Liver (tissue), 9 donors: ENCODE measurements around the gene COL15A1. TPM values are rescaled to one million over a fixed set of nuclear protein-coding genes. Genes with fewer than 3 reads are reported as not detected.

ENCODE experiments used
- DNase-seq: peaks from one replicate; pipeline ENCODE4 v3.0.0-alpha.2; 2017; ENCODE audit warnings: low spot score
- H3K27ac ChIP-seq, 2 donors: one replicate each; pipeline ENCODE4 v1.7.0; 2013; ENCODE audit warnings: inconsistent platforms in 2 of 2, low read length in 2 of 2, control low read depth in 1 of 2, low read depth in 1 of 2, mild to moderate bottlenecking in 1 of 2
- H3K27me3 ChIP-seq, 4 donors: one replicate each; pipeline versions ENCODE4 v1.6.1 to v1.7.0; 2013; ENCODE audit warnings: low read length in 3 of 4, inconsistent platforms in 1 of 4, mild to moderate bottlenecking in 1 of 4, moderate library complexity in 1 of 4; ENCODE audit not compliant: control insufficient read depth in 4 of 4, insufficient read depth in 4 of 4
- H3K36me3 ChIP-seq, 4 donors: one replicate each; pipeline versions ENCODE4 v1.6.1 to v1.7.0; 2013; ENCODE audit warnings: low read length in 3 of 4, mild to moderate bottlenecking in 3 of 4, low read depth in 1 of 4, moderate library complexity in 1 of 4; ENCODE audit not compliant: control insufficient read depth in 4 of 4, insufficient read depth in 3 of 4
- H3K4me1 ChIP-seq, 4 donors: one replicate each; pipeline versions ENCODE4 v1.6.1 to v1.7.0; 2013; ENCODE audit warnings: low read length in 3 of 4, mild to moderate bottlenecking in 3 of 4, moderate library complexity in 1 of 4; ENCODE audit not compliant: control insufficient read depth in 4 of 4, insufficient read depth in 4 of 4
- H3K4me3 ChIP-seq, 3 donors: one replicate each; pipeline versions ENCODE4 v1.6.1 to v1.7.0; 2013; ENCODE audit warnings: low read length in 3 of 3, control low read depth in 1 of 3, low read depth in 1 of 3, mild to moderate bottlenecking in 1 of 3
- H3K9ac ChIP-seq, 2 donors: one replicate each; pipeline ENCODE4 v1.7.0; 2013; ENCODE audit warnings: low read length in 2 of 2, mild to moderate bottlenecking in 2 of 2, moderate library complexity in 2 of 2, control low read depth in 1 of 2, low read depth in 1 of 2
- H3K9me3 ChIP-seq, 4 donors: one replicate each; pipeline versions ENCODE4 v1.6.1 to v1.7.0; 2013; ENCODE audit warnings: low read length in 3 of 4; ENCODE audit not compliant: control insufficient read depth in 4 of 4
- ATF3 ChIP-seq: IDR thresholded peaks from 2 replicates; pipeline ENCODE4 v1.6.1; 2016; ENCODE audit warnings: antibody characterized with exemption
- CTCF ChIP-seq: fragments of 150-350 bp; IDR thresholded peaks from 2 replicates; pipeline ENCODE4 v1.5.1; 2017; ENCODE audit warnings: improper control_type of control experiment, low read depth, low read length; ENCODE audit not compliant: missing input control
- FOXA1 ChIP-seq: IDR thresholded peaks from 2 replicates; pipeline ENCODE4 v1.6.1; 2016; ENCODE audit warnings: antibody characterized with exemption
- GABPA ChIP-seq, 2 donors: IDR thresholded peaks in 1 of 2; conservative IDR thresholded peaks in 1 of 2; 2 replicates each; pipeline ENCODE4 v1.6.1; 2016; ENCODE audit warnings: antibody characterized with exemption in 2 of 2, mild to moderate bottlenecking in 1 of 2, moderate library complexity in 1 of 2
- HNF4A ChIP-seq, 2 donors: conservative IDR thresholded peaks; 2 replicates each; pipeline ENCODE4 v1.6.1; 2016; ENCODE audit warnings: antibody characterized with exemption in 2 of 2, mild to moderate bottlenecking in 2 of 2
- JUND ChIP-seq, 2 donors: IDR thresholded peaks; 2 replicates each; pipeline ENCODE4 v1.6.1; 2016; ENCODE audit warnings: antibody characterized with exemption in 2 of 2
- MAX ChIP-seq: IDR thresholded peaks from 2 replicates; pipeline ENCODE4 v1.6.1; 2016; ENCODE audit warnings: antibody characterized with exemption
- NR2F2 ChIP-seq: IDR thresholded peaks from 2 replicates; pipeline ENCODE4 v1.6.1; 2016; ENCODE audit warnings: antibody characterized with exemption
- RAD21 ChIP-seq, 2 donors: IDR thresholded peaks; 2 replicates each; pipeline ENCODE4 v1.6.1; 2016; ENCODE audit warnings: antibody characterized with exemption in 2 of 2, mild to moderate bottlenecking in 2 of 2
- REST ChIP-seq: IDR thresholded peaks from 2 replicates; pipeline ENCODE4 v1.6.1; 2016; ENCODE audit warnings: antibody characterized with exemption, mild to moderate bottlenecking
- SP1 ChIP-seq: IDR thresholded peaks from 2 replicates; pipeline ENCODE4 v1.6.1; 2018; ENCODE audit warnings: antibody characterized with exemption, mild to moderate bottlenecking
- TAF1 ChIP-seq: conservative IDR thresholded peaks from 2 replicates; pipeline ENCODE4 v1.6.1; 2016; ENCODE audit warnings: antibody characterized with exemption, mild to moderate bottlenecking
- YY1 ChIP-seq: IDR thresholded peaks from 2 replicates; pipeline ENCODE4 v1.6.1; 2016; ENCODE audit warnings: antibody characterized with exemption, mild to moderate bottlenecking
- ZBTB33 ChIP-seq: IDR thresholded peaks from 2 replicates; pipeline ENCODE4 v1.6.1; 2016; ENCODE audit warnings: antibody characterized with exemption
- WGBS: extraction: QIAGEN DNeasy Blood & Tissue Kit; methylation state at CpG from one replicate; pipeline ENCODE4 v1.1.7; 2013; 5-methylcytosine and 5-hydroxymethylcytosine counted together
- polyA plus RNA-seq, 2 donors: library from polyadenylated mRNA; stranded (reverse) in 1 of 2; unstranded in 1 of 2; fragments of 200-250 nt in 1 of 2; fragments of >200 nt in 1 of 2; fragmentation: Nextera tagmentation in 1 of 2; extraction: Ambion mirVana in 1 of 2; gene quantifications; one replicate each; pipeline versions ENCODE4 v1.2.1 to v1.2.3, GENCODE V29; 2013 to 2015
- total RNA-seq, 2 donors: library from RNA; depleted of rRNA; stranded (reverse); fragments of >200 nt; gene quantifications; one replicate each; pipeline ENCODE4 v1.2.3, GENCODE V29; 2014
- donor health status: healthy.
- donor health status: healthy.
- donor health status: healthy.
- donor health status: healthy.
- donor health status: healthy.

COL15A1 gene
- total and polyA plus RNA-seq, 4 donors, result 0.10 to 0.42 (median 0.24) TPM

GRCh38 chr9:99079542-99079941 is 135.8 kb downstream of the COL15A1 start:
- Histone ChIP-seq H3K4me3 (no peak overlapping the region), H3K27me3 (peaks cover 0 to 12% (median 1%) of the 10 kb centered on the region in 4 donors), H3K27ac (no peak overlapping the region), H3K36me3 (no peaks in the 10 kb centered on the region), H3K9me3 (no peaks in the 10 kb centered on the region), H3K9ac (no peak overlapping the region), H3K4me1 (no peaks in the 10 kb centered on the region)
- no peak for TF ChIP-seq REST
- WGBS, result 91% methylated on average over 3 of the region's 3 CpGs
- no peak for DNase-seq

GRCh38 chr9:99083051-99083450 is 139.3 kb downstream of the COL15A1 start:
- no peak overlapping the region for H3K4me3 ChIP-seq
- H3K36me3 ChIP-seq, result no peaks in the 10 kb centered on the region
- 72% methylated on average over 6 of the region's 6 CpGs for WGBS
- no peak overlapping the region for H3K9ac ChIP-seq
- DNase-seq, result no peak
- TF ChIP-seq YY1 (no peak), MAX (no peak), JUND (IDR thresholded peaks at IDR 0.05) (no peak), NR2F2 (no peak), HNF4A (conservative IDR thresholded peaks at IDR 0.05) (no peak), CTCF (no peak), FOXA1 (no peak), SP1 (no peak), ATF3 (no peak), REST (no peak), ZBTB33 (no peak), RAD21 (IDR thresholded peaks at IDR 0.05) (no peak), TAF1 (no peak), GABPA (IDR thresholded peaks at IDR 0.05 in 1 of 2, conservative IDR thresholded peaks at IDR 0.05 in 1 of 2) (no peak)
- H3K27me3 ChIP-seq, result peaks cover 0 to 7% (median 1%) of the 10 kb centered on the region in 4 donors
- H3K4me1 ChIP-seq, result no peaks in the 10 kb centered on the region
- no peak overlapping the region for H3K27ac ChIP-seq
- H3K9me3 ChIP-seq, result no peaks in the 10 kb centered on the region
